ENCODE results near the gene DUSP1.

DNA sequence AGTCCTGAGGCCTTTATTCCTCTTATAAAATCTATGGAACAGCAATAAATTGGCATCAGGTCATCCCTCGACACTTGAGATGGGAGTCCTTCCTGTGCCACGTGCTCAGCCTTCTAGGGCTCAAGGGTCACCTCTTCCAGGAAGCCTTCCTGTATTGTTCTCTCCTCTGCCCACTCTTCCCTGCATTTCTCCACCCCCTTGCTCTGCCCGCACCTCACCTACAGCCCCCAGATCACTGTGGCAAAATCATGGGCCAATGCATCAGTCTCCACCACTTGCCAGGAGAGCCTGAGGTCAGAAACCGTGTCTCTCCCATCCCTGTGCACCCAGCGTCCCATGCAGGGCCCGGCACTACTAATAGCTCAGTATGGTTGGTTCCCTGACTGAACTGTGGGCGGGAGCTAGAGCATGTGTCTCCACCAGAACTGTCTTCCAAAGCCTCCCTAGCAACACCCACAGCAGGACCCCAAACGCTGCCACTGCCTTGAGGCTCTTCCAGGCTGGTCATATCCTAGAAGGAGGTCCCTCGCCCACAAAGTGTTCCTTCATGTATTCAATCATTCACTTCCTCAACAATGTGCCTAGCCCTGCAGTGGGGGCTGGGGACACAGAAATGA, 13.5 kb downstream of the DUSP1 start:
- TF ChIP-seq GATA3 (IDR thresholded peaks at IDR 0.05; ENCODE audit: low read depth, low read length) (no peak), GATA2 (IDR thresholded peaks at IDR 0.05; ENCODE audit: low read depth, low read length) (no peak)
